Measurements from ENCODE around the gene CAPN10. TPM values are rescaled to one million over a fixed set of nuclear protein-coding genes. Genes with fewer than 3 reads are reported as not detected.

CAPN10 gene
- total RNA-seq, 1 experiment from 2014 or later, result 47.4 TPM

DNA sequence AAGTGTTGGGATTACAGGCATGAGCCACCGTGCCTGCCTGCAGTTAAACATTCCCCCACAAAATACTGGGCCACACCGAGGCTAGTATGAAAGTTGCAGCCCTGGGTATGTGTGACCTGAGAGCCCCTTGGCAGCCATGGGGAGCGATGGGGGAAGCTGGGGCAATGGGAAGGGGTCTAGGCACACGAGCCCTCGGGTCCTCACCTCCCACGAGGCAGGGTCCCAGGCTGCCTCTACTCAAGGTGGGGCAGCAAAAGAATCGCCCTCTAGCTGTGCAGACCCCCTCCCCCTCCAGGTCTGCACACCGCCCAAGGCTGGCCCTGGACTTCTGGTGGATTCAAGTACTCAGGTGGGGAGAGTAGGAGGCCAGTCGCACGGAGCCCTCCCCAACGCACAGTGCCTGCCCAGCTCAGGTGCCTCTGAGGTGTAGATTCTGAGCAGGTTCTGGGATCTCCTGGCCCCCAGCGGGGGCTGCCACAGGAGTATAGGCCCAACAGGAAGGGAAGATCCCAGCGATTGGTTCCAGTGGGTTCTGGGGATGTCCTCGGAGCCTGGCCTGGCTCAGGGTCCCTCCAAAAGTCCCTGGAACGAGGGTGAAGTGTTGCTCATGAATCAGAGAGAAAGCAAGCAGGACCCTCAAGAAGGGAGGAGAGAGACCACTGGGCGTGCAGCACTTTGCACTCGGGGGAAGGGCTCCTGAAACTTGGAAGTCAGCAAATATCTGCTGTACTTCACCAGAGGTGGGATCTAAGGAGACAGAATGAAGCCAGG lies 41.4 kb downstream of the CAPN10 start:
- WGBS (ENCODE audit: extremely low coverage, insufficient read length, low lambda C conversion rate), result no CpG with 5 or more reads among the region's 17 CpGs
- peak; percentile 15 for DNase-seq

More for the DNA sequence above, 41.4 kb downstream of the CAPN10 start:
- H4K5ac ChIP-seq (ENCODE audit: insufficient read length, low read depth, low read length), result no peak overlapping the region
- no peak overlapping the region for H2BK15ac ChIP-seq (ENCODE audit: low read depth, low read length)
- TF ChIP-seq, protein P1, sequence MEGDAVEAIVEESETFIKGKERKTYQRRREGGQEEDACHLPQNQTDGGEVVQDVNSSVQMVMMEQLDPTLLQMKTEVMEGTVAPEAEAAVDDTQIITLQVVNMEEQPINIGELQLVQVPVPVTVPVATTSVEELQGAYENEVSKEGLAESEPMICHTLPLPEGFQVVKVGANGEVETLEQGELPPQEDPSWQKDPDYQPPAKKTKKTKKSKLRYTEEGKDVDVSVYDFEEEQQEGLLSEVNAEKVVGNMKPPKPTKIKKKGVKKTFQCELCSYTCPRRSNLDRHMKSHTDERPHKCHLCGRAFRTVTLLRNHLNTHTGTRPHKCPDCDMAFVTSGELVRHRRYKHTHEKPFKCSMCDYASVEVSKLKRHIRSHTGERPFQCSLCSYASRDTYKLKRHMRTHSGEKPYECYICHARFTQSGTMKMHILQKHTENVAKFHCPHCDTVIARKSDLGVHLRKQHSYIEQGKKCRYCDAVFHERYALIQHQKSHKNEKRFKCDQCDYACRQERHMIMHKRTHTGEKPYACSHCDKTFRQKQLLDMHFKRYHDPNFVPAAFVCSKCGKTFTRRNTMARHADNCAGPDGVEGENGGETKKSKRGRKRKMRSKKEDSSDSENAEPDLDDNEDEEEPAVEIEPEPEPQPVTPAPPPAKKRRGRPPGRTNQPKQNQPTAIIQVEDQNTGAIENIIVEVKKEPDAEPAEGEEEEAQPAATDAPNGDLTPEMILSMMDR (conservative IDR thresholded peaks at IDR 0.05), result no peak
- H4K20me1 ChIP-seq (ENCODE audit: control insufficient read depth, insufficient read depth, insufficient read length), result no peaks in the 10 kb centered on the region
- no peak overlapping the region for H2AK5ac ChIP-seq (ENCODE audit: insufficient read length, low read length)
- no peak overlapping the region for H3K4me2 ChIP-seq (ENCODE audit: insufficient read depth, insufficient read length, low read length)
- no peak overlapping the region for H3K56ac ChIP-seq (ENCODE audit: insufficient read length, low read depth, low read length)
- no peak overlapping the region for H3K9ac ChIP-seq (ENCODE audit: extremely low read depth, insufficient read length, low read length)
- peaks cover 9 to 13% of the 10 kb centered on the region in 2 experiments for H3K9me3 Mint-ChIP-seq
- no peak overlapping the region for H4K91ac ChIP-seq (ENCODE audit: insufficient read length, low read depth, low read length)
- H3K27ac ChIP-seq (ENCODE audit: insufficient read length, low read depth, low read length), result no peak overlapping the region
- no peak overlapping the region; the same call in 1 of the 2 replicates for H3K14ac ChIP-seq (ENCODE audit: insufficient read depth, low read length)
- no peak overlapping the region for H4K8ac ChIP-seq (replicated peaks; ENCODE audit: insufficient read length, low read depth, low read length)
- peaks cover 0 to 1% (median 0%) of the 10 kb centered on the region in 3 experiments; a peak in 1 of 7 replicates for H3K36me3 Mint-ChIP-seq (ENCODE audit: insufficient read depth in 1 of 3, low read depth in 3 of 3)
- H2BK12ac ChIP-seq (ENCODE audit: insufficient read length, low read depth, low read length), result no peak overlapping the region
- no peaks in the 10 kb centered on the region for H3K79me1 ChIP-seq (ENCODE audit: insufficient read depth, low read depth, low read length, poor library complexity, severe bottlenecking)
- no peaks in the 10 kb centered on the region for H3K79me2 ChIP-seq (ENCODE audit: insufficient read depth, low read length)
- H3K27me3 Mint-ChIP-seq (ENCODE audit: low read depth), result peaks cover 3% of the 10 kb centered on the region; the same call in 1 of the 2 replicates
- H3K27ac Mint-ChIP-seq, result no peak overlapping the region
- H2BK120ac ChIP-seq (ENCODE audit: low read depth, low read length, poor library complexity, severe bottlenecking), result no peak overlapping the region
- no peak overlapping the region for H2BK5ac ChIP-seq (ENCODE audit: insufficient read length, low read length)
- no peak overlapping the region for H3K4ac ChIP-seq (ENCODE audit: low read depth, low read length)
- H3K9me3 ChIP-seq (ENCODE audit: control insufficient read depth, low read depth, low read length), result no peaks in the 10 kb centered on the region
- H3K4me1 ChIP-seq (ENCODE audit: insufficient read depth, low read length), result no peaks in the 10 kb centered on the region
- H3K23me2 ChIP-seq (ENCODE audit: insufficient read length, low read depth, low read length, poor library complexity, severe bottlenecking), result no peaks in the 10 kb centered on the region
- H3K27me3 ChIP-seq (ENCODE audit: insufficient read depth, low read length), result no peaks in the 10 kb centered on the region; the same call in 1 of the 2 replicates
- H3T11ph ChIP-seq (ENCODE audit: low read length), result no peak overlapping the region
- H2AFZ ChIP-seq (ENCODE audit: low read length), result no peak overlapping the region
- H3K4me3 Mint-ChIP-seq, result no peak overlapping the region
- H3K18ac ChIP-seq (ENCODE audit: insufficient read length, low read depth, low read length), result no peak overlapping the region
- H3K4me1 Mint-ChIP-seq, result peaks cover 0 to 9% of the 10 kb centered on the region in 2 experiments; a peak in 2 of 4 replicates
- no peak overlapping the region for H2BK20ac ChIP-seq (ENCODE audit: low read depth, low read length, poor library complexity, severe bottlenecking)
- H3K23ac ChIP-seq (ENCODE audit: insufficient read length, low read depth, low read length), result no peak overlapping the region
